IMR-90 (cell line): ENCODE data around the gene CDC40.

Experiments used
- FOS ChIP-seq: fragments of 150-350 bp; IDR thresholded peaks from 2 replicates; pipeline ENCODE4 v1.6.1; 2016; ENCODE audit warnings: low read depth, low read length
- TF ChIP-seq, protein P1 (sequence below): conservative IDR thresholded peaks from 2 replicates; pipeline ENCODE4 v1.5.1; 2012; ENCODE audit warnings: mild to moderate bottlenecking, low read depth, low read length, improper control_type of control experiment

GRCh38 chr6:110188791-110189190 lies 8.6 kb downstream of the CDC40 start:
- TF ChIP-seq, protein P1, sequence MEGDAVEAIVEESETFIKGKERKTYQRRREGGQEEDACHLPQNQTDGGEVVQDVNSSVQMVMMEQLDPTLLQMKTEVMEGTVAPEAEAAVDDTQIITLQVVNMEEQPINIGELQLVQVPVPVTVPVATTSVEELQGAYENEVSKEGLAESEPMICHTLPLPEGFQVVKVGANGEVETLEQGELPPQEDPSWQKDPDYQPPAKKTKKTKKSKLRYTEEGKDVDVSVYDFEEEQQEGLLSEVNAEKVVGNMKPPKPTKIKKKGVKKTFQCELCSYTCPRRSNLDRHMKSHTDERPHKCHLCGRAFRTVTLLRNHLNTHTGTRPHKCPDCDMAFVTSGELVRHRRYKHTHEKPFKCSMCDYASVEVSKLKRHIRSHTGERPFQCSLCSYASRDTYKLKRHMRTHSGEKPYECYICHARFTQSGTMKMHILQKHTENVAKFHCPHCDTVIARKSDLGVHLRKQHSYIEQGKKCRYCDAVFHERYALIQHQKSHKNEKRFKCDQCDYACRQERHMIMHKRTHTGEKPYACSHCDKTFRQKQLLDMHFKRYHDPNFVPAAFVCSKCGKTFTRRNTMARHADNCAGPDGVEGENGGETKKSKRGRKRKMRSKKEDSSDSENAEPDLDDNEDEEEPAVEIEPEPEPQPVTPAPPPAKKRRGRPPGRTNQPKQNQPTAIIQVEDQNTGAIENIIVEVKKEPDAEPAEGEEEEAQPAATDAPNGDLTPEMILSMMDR: no peak
- no peak for TF ChIP-seq FOS
